Hematopoietic multipotent progenitor cell treated with erythropoietin and hydrocortisone succinate and interleukin-3 and kit ligand, for 15 days (in vitro differentiated cells): ENCODE data around the gene USF2.
A peak's percentile ranks its signal among the peaks of the same experiment; 100 is the strongest.
"Not testable (repeated sequence)": the region's sequence is repeated elsewhere in the genome, so short reads cannot be mapped to it uniquely, and the experiment has no call there.

Source experiments
- DNase-seq: peaks from one replicate; pipeline ENCODE4 v3.0.0-alpha.2; 2015; ENCODE audit warnings: low spot score

Gene USF2

DNA sequence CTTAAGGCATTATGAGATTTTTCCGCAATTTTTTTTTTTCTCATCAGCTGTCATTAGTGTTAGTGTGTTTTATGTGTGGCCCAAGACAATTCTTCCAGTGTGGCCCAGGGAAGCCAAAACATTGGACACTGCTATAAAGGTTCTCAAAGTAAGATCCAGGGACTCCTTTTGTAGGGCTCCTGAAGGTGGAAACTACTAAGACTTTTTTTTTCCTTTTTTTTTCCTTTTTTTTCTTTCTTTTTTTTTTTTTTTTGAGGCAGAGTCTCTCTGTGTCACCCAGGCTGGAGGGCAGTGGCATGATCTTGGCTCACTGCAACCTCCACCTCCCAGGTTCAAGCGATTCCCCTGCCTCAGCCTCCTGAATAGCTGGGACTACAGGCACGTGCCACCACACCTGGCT lies 16.7 kb downstream of the USF2 start:
- DNase-seq, result not testable (repeated sequence)

DNA sequence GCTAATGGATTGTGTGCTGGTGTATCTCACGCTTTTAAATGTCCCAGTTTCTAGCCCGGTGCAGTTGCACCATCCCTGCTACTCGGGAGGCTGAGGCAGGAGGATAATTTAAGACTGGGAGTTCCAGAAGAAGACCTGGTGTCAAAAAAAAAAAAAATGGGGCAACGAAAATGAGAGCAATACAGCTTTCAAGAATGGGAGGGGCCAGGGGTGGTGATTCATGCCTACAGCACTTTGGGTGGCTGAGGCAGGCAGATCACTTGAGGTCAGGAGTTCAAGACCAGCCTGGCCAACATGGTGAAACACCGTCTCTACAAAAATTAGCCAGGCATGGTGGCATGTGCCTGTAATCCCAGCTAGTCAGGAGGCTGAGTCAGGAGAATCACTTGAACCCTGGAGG lies 17.3 kb downstream of the USF2 start:
- DNase-seq, result not testable (repeated sequence)

DNA sequence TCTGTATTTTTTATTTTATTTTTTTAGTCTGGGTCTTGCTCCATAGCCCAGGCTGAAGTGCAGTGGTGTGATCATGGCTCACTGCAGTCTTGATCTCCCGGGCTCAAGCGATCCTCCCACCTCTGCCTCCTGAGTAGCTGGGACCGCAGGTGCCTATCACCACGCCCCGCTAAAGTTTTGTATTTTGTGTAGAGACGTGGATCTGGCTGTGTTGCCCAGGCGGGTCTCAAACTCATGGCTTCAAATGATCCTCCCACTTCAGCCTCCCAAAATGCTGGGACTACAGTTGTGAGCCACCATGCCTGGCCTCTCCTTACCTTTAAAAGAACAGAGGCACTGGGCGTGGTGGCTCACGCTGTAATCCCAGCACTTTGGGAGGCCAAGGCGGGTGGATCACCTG lies 19.0 kb downstream of the USF2 start:
- DNase-seq, result no peak

DNA sequence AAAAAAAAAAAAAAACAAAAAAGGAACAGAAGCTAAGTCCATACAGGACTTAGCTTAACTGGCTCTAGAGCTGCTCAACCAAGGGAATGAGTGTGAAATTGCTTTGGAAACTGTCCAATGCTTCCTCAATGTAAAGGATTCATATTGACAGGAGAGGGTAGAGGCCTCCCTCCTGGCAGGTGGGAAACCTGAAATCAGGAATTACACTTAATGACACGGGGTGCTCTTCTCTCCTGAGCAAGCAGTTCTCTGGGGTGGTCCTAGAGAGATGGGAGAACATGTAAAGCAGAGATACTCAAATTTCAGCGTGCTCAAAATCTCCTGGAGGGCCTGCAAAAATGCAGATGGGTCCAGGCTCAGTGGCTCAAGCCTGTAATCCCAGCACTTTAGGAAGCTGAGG lies 19.6 kb downstream of the USF2 start:
- DNase-seq, result no peak

DNA sequence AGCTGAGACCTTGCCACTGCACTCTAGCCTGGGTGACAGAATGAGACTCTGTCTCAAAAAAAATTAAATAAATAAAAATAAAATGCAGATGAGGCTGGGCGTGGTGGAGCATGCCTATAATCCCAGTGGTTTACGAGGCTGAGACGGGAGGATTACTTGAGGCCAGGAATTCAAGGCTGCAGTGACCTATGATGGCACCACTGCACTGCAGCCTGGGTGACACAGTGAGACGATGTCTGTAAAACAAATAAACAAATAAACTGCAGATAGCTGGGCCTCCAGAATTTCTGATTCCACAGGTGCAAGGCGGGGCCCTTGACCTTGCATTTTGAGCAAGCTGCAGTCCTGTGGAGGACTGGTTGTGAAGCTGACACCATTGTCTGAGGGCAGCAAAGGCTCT lies 20.1 kb downstream of the USF2 start:
- no peak for DNase-seq

DNA sequence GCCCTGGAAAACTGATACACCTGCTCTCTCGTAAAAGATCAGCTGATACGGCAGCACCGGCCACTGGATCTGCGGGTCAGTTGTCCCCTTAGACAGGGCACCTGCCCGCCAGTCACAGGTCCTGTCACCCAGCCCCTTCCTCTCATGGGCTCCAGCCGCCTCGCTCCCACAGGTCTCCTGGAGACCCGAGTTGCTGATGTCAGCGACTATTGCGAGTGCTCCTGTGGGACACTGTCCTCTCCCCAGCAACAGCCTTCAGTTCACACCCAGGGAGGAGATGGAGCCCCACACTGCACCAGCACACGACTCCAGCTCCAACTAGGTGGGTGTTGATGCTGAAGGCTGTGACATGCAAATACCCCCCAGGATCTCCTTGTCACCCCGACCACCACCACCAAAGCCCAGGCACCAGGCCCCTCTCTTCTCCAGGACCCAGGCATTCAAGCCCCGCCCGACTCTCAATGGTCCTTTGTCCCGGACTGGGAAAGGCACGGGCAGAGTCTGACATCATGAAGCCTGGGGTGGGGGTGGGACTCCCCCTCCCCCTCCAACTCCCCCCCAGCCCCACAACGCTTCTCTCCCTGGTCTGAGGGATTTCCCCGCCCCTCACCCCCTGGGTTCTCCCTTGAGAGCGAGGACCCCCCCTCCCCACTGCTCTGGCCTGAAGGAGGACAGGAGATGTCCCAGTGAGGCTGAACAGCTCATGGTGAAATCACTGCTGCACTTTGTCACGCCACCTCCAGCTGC lies 21.8 kb downstream of the USF2 start:
- no peak for DNase-seq

DNA sequence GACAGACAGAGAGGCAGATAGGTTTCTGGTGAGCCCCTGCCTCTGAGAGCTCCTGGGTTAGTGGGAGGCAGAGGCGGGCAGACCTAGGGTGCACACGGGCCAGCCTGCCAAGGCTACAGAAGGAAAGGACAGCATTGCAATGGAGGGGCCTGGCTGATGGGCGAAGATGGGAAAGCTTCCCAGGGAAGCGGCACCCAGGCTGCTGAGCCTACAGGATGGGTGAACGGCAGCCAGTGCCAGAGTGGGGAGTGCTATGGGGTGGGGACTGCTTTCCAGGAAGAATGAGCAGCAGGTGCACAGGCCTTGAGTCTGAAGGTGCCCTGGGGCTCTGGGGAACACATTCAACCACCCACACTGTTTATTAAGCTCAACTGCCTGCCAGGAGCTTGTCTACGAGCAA lies 22.5 kb downstream of the USF2 start:
- DNase-seq, result no peak

DNA sequence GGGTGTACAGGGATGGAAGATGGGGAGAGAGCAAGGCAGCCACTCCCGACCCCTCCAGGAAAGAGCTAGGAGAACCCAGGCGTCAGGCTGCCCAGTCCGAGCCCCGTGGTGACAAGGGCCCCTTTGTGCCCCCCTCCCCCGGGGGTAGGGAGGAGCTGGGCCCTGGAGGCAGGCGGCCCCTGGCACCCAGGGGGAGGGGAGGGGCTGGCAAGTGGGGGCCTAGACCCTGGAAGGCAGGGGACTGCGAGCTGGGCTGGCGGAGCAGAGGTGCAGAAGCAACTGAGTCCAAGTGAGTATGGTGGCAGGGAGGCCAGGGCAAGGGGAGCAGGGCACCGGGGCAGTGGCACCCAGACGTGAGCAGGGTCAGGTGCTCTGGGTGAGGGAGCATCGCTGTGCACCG lies 23.2 kb downstream of the USF2 start, which contains the start of gene MAG:
Gene MAG, plus strand, starts transcription at position 246 of the 400 bp plus-strand sequence. CDS start 3,248 bp downstream, outside the sequence.
- no peak for DNase-seq

DNA sequence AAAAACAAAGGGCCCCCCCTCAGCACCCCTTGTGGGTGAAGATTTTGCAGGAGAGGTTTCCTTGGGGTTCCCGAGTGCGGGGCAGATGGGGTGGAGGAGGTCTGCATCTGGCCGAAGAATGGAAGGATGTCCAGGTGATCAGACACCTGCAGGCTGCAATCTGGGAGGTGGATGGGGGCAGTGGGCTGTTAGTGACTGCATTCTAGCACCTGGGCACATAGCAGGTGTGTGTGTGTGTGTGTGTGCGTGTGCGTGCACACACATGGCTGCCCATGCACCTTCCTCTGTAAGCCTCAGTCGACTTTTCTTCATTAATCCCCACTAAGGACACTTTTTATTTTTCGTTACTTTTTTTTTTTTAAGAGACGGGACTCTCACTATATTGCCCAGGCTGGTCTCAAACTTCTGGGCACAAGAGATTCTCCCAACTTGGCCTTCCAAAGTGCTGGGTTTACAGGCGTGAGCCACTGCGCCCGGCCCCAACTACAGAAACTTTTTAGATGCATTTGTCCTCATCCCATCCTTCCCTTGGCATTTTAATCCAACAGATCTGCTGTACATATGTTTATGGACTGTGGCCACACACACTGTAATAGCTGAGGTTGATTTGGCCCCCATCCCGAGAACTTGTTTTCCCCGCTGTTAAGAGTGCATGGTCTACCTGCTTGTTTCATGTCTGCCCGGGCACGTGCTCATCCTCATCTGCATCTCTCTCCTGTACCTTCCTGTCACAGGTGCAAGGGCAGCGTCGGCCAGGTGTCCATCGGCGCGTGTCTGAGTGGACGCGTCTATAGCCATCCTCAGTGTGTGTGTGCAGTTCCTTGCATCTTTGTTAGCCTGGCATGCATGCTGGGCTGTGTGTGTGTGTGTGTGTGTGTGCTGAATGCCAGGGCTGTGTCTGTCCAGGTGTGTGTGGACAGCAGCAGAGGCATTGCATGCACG lies 23.9 kb downstream of the USF2 start:
- no peak for DNase-seq

DNA sequence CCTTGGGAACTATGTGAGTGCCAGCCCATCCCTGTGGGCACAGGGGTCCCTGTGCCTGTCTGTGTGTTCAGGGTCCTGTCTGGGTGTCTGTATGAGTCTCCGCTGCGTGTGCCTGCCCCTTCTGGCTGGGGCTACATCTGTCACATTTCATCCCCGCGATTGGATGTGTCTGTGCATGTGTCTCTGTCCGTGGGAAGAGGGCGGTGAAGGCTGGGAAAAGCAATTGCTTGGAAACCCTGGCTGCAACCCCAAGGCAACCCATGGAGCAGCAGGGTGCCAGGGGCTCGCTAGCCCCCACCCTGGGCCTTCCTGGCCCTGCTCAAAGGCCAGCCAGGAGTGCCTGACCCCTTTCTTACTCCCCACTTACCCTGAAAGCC lies 24.6 kb downstream of the USF2 start:
- no peak for DNase-seq

DNA sequence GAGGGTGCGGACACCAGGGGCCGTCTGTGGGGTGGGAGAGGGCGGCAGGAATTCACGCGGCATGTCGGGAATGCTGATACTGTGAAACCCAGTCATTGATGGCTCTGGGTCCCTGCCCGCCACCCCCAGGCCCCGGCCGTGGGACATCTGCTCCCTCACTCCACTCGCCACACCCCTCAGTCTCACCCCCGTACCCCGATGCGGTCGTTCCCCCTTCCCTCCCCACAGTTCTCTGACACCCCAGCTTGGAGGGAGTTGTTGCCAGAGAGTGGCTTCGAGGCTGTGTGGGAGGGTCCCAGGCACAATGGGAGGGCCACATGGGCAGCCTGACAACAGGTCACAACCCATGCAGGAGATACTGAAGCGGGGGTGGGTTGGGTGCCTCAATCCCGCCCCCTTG lies 25.0 kb downstream of the USF2 start:
- DNase-seq, result no peak

DNA sequence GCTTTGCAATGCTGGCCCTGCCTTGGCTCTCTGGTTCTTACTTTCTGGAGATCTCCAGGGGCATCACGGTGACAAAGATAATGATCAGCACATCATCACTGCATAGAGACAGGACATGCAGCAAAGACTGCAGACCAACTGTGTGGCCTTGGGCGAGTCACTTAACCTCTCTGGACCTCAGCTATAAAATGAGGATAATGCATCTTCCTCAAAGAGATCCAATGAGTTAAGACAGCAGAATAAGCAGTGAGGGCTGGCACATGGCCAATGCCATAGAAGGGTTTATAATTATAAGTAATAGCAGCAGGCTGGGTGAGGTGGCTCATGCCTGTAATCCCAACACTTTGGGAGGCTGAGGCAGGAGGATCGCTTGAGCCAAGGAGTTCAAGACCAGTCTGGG lies 25.6 kb downstream of the USF2 start:
- DNase-seq, result no peak

DNA sequence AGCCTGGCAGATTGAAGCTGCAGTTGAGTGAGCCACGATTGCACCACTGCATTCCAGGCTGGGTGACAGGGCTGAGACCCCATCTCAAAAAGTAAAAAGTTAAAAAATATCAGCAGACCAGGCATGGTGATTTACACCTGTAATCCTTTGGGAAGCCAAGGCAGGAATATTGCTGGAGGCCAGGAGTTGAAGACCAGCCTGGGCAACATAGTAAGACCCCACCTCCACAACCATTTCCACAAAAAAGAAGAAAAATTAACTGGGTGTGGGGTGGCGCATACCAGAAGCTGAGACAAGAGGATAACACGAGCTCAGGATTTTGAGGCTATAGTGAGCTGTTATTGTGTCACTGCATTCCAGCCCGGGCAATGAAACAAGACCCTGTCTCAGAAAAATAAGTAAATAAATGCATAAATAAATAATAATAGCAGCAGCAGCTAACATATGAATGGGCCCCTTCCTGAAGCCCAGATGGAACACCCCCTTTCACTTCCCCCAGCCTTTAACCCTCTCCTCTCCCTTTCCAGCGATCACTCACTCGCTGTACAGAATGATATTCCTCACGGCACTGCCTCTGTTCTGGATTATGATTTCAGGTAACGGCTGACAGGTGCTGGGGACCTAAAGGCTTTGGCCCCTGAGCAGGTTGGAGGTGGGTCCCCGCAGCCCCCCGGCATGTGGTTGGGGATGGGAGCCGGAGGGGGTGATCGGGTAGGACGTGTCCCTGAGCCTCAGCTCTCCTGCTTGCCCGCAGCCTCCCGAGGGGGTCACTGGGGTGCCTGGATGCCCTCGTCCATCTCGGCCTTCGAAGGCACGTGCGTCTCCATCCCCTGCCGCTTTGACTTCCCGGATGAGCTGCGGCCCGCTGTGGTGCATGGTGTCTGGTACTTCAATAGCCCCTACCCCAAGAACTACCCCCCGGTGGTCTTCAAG lies 26.4 kb downstream of the USF2 start:
- DNase-seq, result no peak

DNA sequence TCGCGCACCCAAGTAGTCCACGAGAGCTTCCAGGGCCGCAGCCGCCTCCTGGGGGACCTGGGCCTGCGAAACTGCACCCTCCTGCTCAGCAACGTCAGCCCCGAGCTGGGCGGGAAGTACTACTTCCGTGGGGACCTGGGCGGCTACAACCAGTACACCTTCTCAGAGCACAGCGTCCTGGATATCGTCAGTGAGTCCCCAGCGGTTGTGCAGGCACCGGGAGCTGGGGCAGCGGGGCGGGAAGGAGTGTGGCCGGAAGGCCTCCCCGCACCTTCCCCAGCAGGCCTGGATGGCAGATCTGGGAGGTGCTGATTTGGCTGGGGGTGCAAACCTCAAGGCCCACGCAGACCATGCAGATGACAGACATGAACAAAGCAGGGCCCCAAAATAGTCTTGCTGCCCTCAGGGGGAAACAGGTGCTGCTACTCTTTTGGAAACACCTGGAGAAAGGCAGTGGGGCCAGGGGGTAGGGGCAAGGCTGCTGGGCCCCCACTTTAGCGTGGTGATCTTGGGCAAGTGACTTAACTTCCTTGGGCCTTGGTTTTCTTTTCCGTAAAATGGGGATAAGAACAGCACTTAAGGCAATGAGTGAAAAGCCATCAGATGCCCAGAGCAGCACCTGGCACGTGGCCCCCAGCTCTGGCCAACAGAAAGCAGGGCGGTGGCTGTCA lies 27.2 kb downstream of the USF2 start:
- DNase-seq, result no peak

DNA sequence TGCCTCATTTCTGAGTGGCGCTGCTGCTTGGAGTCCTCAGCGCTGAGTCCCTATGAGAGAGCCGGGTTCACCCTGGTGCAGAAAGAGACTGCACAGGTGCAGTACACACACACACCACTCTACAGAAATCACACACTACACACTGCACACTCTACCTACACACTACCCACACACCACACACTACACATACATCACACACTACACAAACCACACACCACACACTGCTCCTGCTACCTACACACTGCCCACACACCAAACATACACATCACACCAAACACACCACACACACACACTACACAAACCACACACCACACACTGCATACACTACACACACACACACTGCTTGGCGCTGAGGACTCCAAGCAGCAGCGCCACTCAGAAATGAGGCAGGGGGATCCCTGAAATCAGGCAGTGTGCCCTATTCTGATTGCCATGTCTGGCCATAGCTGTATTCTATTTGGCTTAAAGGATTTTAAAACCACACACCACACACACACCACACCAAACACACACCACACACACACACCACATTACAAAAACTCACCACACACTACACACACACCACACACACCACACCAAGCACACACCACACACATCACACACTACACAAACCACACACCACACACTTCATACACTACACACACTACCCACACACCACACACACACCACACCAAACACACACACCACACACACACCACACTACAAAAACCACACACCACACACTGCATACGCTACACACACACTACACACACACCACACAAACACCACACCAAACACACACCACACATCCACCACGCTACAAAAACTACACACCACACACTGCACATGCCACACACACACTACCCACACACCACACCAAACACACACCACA lies 28.1 kb downstream of the USF2 start:
- DNase-seq, result no peak

DNA sequence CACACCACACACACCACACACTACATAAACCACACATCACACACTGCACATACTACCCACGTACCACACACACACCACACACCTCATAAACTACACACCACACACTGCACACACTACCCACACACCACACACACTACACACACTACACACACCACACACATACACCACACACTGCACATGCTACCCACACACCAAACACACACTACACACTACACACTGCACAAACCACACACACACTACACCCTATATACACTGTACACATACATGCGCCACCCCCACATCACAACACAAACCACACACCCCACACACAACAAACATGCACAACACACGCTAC lies 28.7 kb downstream of the USF2 start:
- no peak for DNase-seq

DNA sequence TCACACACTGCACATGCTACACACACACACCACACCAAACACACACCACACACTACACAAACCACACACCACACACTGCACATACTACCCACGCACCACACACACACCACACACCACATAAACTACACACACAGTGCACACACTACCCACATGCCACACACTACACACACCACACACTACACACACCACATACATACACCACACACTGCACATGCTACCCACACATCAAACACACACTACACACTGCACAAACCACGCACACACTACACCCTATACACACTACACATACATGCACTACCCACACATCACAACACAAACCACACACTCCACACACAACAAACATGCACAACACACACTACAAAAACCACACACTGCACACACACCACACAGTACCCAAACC lies 29.2 kb downstream of the USF2 start:
- no peak for DNase-seq

DNA sequence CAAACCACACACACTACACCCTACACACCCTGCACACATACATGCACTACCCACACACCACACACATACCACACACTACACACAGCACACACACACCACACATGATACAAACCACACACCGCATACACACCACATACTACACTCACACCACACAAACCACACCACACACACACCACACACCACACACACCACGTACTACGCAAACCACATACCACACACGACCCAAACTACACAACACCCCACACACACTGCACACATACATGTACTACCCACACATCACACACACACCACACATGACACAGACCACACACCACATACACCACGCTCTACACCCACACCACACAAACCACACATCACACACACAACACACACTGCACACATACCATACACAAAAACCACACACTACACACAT lies 29.8 kb downstream of the USF2 start:
- no peak for DNase-seq

DNA sequence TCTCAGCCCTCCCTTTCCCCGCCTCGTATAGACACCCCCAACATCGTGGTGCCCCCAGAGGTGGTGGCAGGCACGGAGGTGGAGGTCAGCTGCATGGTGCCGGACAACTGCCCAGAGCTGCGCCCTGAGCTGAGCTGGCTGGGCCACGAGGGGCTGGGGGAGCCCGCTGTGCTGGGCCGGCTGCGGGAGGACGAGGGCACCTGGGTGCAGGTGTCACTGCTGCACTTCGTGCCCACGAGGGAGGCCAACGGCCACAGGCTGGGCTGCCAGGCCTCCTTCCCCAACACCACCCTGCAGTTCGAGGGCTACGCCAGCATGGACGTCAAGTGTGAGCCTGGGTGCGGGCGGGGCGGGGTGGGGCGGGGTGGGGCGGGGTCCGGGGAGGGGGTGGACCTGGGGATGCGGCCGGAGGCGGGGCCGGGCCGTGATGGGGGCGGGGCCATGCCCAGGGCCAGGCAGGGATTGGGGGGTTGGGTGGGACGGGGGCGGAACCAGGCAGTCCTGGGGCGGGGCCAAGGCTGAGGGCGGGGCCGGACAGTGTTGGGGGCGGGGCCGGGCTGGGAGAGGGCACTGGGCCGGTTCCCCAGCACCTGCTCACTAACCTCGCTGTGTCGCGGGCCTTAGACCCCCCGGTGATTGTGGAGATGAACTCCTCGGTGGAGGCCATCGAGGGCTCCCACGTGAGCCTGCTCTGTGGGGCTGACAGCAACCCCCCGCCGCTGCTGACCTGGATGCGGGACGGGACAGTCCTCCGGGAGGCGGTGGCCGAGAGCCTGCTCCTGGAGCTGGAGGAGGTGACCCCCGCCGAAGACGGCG lies 31.0 kb downstream of the USF2 start:
- peak; percentile 15 for DNase-seq

DNA sequence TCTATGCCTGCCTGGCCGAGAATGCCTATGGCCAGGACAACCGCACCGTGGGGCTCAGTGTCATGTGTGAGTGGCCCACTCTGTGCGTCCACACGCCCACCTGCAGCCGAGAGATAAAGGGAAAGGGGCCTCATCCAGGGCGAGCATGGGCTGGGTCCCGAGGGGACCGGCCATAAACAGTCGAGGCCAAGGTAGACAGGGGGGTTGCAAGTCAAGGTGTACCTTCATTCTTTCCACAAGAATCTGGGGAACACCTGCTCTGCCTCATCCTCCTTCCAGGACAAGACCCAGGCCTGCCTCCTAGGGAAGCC lies 31.5 kb downstream of the USF2 start:
- no peak for DNase-seq
